GM12801 (cell line): ENCODE measurements around the gene HCFC2.

ENCODE experiments used
- TF ChIP-seq, protein P1 (sequence below): IDR thresholded peaks from one replicate; pipeline ENCODE4 v1.5.1; 2011; ENCODE audit warnings: control low read depth; ENCODE audit not compliant: insufficient read length; ENCODE audit errors: extremely low read depth

The HCFC2 gene

DNA sequence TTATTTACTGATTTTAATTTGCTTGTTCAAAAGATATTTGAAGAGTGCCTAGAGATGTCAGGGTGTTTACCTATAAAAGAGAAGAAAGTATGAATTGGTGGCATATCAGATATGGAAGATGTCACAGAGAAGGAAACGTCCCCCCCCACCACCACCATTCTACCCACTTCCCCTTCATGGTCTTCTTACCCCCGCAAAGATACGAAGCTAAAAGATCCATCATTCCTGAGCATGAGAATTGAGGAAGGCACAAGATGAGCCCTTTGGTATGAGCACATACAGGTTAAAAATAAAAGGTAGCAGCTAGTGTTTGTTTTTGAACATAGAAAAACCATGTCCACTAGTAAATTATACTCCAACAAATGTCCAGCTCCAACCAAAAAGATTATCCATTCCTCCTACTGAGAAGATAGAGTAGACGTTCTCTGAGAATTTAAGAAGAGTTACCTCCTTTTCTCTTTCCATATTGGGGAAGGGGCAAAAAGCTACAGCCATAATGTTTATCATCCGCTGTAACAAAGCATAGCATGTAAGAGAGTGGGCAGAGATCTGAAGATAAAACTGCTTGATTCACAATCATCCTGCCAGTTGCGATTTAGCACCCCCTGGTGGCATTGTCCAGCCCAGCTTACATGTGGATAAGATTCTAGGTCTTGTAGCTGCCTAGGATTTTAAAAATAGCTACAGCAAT lies 44.6 kb downstream of the HCFC2 start:
- TF ChIP-seq, protein P1, sequence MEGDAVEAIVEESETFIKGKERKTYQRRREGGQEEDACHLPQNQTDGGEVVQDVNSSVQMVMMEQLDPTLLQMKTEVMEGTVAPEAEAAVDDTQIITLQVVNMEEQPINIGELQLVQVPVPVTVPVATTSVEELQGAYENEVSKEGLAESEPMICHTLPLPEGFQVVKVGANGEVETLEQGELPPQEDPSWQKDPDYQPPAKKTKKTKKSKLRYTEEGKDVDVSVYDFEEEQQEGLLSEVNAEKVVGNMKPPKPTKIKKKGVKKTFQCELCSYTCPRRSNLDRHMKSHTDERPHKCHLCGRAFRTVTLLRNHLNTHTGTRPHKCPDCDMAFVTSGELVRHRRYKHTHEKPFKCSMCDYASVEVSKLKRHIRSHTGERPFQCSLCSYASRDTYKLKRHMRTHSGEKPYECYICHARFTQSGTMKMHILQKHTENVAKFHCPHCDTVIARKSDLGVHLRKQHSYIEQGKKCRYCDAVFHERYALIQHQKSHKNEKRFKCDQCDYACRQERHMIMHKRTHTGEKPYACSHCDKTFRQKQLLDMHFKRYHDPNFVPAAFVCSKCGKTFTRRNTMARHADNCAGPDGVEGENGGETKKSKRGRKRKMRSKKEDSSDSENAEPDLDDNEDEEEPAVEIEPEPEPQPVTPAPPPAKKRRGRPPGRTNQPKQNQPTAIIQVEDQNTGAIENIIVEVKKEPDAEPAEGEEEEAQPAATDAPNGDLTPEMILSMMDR, result no peak

DNA sequence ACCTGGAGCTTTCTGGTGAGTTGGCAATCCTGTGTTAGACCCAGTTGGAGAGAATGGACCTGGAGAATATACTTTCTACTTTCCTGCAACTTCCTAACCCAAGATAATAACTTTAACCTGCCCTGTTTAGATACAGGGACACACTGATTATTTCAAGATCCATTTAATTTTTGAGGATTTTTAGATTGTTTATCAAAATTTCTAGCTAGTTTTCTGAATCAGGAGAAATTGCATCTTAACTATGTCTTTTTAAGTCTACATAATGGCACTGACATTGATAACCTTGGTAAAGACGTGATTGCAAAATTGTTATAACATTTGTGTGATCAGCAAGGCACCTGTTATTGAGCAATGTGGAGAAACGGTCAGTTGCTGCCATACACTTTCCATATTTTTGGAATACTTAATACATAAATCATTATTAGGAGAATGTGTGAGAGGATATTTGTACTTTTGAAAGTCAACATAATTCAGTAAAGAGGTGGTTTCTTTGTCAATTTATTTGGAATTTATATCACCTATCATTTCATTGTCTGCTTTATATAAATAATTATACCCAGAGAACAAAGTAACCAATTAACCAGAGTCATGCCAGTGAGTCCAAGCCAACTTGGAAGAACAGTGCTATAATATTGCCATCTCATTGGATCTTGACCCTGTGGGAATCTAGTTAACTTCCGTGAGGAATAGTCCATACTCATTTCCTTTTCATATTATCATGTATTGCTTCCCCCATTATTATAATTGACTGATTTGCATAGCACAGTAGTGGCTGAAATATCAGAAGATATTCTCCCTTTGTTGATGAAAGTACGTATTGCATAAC lies 45.3 kb downstream of the HCFC2 start:
- TF ChIP-seq, protein P1, result no peak

DNA sequence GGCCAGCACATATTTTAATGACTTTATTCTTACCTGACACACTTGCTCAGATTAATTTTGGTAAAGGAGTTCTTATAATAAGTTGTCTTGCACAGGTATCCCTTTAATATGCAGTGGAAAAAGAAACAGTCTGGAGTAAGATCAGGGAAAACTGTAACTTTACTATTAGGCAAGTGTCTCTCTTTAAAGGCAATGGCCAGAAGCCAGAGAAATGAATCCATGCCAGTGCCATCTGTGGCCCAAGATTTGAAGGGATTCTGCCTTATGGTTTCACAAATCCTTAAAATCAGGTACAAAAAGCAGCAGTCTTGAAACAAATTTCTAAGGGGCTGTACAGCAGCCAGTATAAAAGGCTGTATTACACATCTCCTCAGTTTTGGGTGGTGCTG lies 51.2 kb downstream of the HCFC2 start:
- TF ChIP-seq, protein P1, result no peak

DNA sequence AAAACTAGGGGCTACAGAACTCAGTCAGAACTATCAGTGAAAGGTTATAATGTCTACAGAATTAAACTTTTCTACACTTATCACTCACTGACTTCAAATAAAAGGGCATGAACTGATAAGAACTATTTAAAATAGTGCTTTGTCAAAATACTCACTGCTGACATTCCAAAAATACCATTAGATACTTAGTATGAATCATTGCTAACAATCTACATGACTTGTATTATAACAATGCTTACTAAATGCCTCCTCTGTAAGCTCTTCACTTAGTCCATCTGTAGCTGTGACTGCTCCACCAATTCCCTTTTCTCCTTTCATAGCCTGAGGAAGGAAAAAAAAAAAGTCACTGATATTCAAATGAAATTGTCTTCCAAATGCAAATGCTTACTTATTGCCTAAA lies 56.7 kb downstream of the HCFC2 start:
- TF ChIP-seq, protein P1, result no peak

DNA sequence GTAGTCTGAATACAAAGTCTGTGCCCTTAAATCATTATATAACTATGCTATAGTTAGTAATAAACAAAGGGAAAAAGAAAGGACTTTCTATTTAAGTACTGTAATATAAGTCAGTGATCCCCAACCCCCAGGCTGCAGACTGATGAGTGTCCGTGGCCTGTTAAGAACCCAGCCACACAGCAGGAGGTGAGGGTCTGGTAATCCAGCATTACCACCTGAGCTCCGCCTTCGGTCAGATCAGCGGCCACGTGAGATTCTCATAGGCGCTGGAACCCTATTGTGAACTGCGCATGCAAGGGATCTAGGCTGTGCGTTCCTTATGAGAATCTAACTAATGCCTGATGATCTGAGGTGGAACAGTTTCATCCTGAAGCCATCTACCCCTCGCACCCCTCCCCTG lies 58.0 kb downstream of the HCFC2 start:
- TF ChIP-seq, protein P1, result no peak

DNA sequence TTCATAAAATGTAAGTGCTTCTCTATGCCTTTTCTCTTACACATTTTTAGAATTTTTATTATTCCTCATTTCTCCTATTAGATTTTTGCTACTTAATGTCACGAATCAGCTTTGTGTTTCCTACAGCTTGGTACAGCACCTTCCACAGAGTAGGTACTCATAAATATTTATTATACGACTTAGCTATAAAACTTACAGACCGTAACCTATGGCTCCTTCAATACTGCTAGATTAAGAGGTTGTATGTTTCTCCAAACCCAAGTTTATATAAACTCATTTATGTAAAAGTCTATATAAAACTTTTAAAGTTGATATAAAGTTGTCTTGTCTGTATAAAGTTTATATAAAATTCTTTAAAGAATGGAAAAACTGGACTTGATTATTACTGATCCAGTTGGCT lies 62.2 kb downstream of the HCFC2 start:
- TF ChIP-seq, protein P1, result no peak

DNA sequence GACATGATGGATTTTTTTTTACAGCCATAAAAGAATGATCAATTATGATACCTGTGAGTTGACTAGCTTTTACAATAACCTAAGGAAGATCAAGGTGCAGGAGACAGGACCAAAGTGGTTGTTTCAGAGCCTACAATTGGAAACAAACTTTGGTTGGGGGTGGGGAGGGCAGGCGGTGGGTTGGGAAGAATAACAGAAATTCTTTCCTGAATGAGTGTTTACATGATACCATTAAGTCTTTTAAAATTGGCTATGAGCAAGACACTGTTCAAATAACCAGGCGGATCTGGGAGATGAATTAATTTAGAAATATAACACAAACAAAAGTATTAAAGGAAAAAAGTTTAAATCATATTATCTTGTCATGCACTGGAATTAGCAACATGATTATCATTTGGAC lies 66.4 kb downstream of the HCFC2 start:
- TF ChIP-seq, protein P1, result no peak
